D721Med (cell line): Measurements from ENCODE around the gene AGAP1.

ENCODE experiments used
- DNase-seq: peaks from one replicate; pipeline ENCODE4 v3.0.0; 2011; ENCODE audit warnings: low spot score; ENCODE audit not compliant: insufficient read length
- FAIRE-seq: peaks from 2 replicates; lab custom pipeline; 2011; peaks lifted over from hg19 to GRCh38; lab: Jason Lieb, UNC
- CTCF ChIP-seq: IDR thresholded peaks from 2 replicates; pipeline ENCODE4 v1.5.1; 2012; ENCODE audit warnings: mild to moderate bottlenecking, control low read depth; ENCODE audit not compliant: insufficient read depth; ENCODE audit errors: missing control alignments

The AGAP1 gene

GRCh38 chr2:235674812-235675211 is 181.0 kb downstream of the AGAP1 start:
- no peak for FAIRE-seq
- no peak for TF ChIP-seq CTCF
- DNase-seq: no peak

GRCh38 chr2:235675678-235676535 is 182.1 kb downstream of the AGAP1 start:
- no peak for TF ChIP-seq CTCF
- FAIRE-seq (no peak), DNase-seq (no peak)

DNA sequence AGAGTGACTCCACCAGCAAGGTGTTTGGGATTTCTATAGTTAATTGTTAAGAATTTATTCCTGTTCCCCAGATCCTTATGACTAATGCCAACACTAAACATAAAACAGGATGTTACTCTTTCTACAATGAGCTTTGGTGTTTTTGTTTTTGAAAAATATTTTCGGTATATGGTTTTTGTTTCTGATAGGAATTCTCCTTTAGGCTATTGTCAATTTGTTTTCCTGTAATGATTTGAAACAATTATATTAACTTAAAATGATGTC is 182.6 kb downstream of the AGAP1 start:
- DNase-seq: no peak
- TF ChIP-seq CTCF: no peak
- no peak for FAIRE-seq

DNA sequence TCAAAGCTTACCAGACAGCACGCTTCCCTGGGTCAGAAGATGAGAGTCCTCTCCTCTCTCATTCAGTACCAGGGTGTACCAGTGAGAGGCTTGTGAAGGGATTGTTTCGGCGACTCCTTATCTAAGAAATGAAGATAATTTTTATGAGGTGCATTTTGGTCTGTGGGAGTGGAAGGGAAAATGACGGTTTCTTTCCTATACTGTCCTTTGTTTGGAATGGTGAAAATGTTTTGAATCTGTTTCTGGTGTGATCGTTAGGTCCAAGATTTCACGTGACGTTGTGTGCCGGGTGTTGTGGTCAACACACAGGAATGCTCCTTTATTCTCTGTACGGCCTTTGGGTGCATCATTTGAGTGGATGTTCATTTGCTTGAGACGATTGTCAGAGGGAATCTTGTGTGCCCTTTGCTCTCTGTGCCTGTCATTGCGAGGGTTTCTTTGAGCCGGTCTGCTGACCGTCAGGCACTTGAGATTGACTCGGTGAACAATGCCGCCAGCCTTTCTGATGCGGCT is 183.5 kb downstream of the AGAP1 start:
- no peak for TF ChIP-seq CTCF
- no peak for DNase-seq
- no peak for FAIRE-seq

GRCh38 chr2:235677937-235678336 is 184.1 kb downstream of the AGAP1 start:
- TF ChIP-seq CTCF: no peak
- FAIRE-seq (no peak), DNase-seq (no peak)

DNA sequence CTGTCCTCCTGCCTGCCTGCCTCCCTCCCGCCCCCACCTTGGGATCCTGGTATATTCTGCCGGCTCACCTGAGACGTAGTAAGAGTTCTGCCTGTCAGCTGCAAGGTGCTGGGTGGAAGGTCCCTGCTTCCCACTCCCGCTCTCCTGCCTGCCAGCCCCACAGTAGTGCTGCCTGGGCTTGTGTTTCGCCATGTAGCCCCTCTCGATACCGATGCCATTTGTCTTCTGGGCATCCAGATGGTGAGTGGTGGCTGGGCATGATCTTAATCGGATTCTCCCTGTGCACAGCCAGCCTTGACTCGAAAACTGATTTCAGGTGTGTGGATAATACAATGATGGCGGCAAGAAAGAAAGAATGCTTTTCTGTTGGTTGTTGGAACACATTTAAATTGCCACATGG is 184.9 kb downstream of the AGAP1 start:
- TF ChIP-seq CTCF: no peak
- peak; percentile 67 for FAIRE-seq
- DNase-seq: no peak

DNA sequence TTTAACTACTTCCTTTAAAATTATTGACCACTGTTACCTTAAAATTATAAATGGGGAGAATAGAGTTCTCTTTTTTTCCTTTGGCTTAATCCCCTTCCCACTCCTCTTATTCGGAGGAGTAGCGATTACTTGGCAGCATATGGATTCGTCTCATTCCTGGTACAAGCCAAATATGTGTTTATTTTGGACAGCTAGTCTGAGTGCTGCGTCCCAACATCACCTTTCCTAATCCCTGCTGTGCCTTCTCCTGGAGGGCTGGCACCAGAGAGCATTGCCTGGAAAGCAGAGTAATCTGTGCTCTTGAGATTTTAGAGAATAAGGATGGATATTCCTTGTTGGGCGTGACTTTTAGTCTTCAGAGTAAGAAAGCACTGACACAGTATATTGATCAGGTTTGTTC is 185.6 kb downstream of the AGAP1 start:
- FAIRE-seq (no peak), DNase-seq (no peak)
- TF ChIP-seq CTCF: no peak
